HCT116 (cell line): ENCODE measurements around the gene RMI1. TPM values are rescaled to one million over a fixed set of nuclear protein-coding genes. Genes with fewer than 3 reads are reported as not detected.

Experiments
- ATAC-seq: fragments of 200-7000 bp; cut with Tn5 transposase; 2 replicates; pipeline ENCODE4 v1.9.1; 2020; ENCODE audit warnings: mild to moderate bottlenecking, moderate library complexity
- BruUV-seq: library from RNA; stranded (reverse); fragments of 400-500 nt; replicated peaks from 2 replicates; lab custom pipeline; 2021; lab: Mats Ljungman, UMichigan
- CTCF ChIA-PET: fragments of 300-600 bp; sonication (Branson Sonifier 250); formaldehyde crosslinking; loops from one replicate; lab custom pipeline; 2021; ENCODE audit warnings: antibody characterized with exemption; lab: Charles Lee
- POLR2A ChIA-PET: fragments of 300-600, 350-600 bp; sonication (Branson Sonifier 250); formaldehyde crosslinking; loops from one replicate; lab custom pipeline; 2021; ENCODE audit warnings: antibody characterized with exemption; lab: Charles Lee
- RAD21 ChIA-PET, 2 experiments: fragments of 300-600 bp; sonication (Branson Sonifier 250); formaldehyde crosslinking; loops; one replicate each; lab custom pipeline; 2023; ENCODE audit warnings: low total read pairs in 2 of 2; ENCODE audit not compliant: uncharacterized antibody in 2 of 2, unreplicated experiment in 2 of 2, low non-redundant PET in 1 of 2; lab: Charles Lee
- DNase-seq: peaks from one replicate; pipeline ENCODE4 v3.0.0-alpha.2; 2010; ENCODE audit warnings: low read depth, low spot score
- H2AFZ ChIP-seq: fragments of 200-600 bp; shearing (Covaris generic), sonication (generic); 2 replicates; pipeline ENCODE4 v1.6.1; 2017; ENCODE audit warnings: low read depth, mixed run types, mixed read lengths, antibody characterized with exemption, low read length; ENCODE audit not compliant: poor library complexity, severe bottlenecking
- H3K27ac ChIP-seq: 2 replicates; pipeline ENCODE4 v1.5.1; 2012; ENCODE audit warnings: low read depth, low read length
- H3K27me3 ChIP-seq: fragments of 200-600 bp; sonication (generic); 2 replicates; pipeline ENCODE4 v1.6.1; 2016; ENCODE audit warnings: mixed run types, low read length, mixed read lengths; ENCODE audit not compliant: insufficient read depth
- H3K36me3 ChIP-seq, 2 experiments: fragments of 200-500 bp in 1 of 2; fragments of 200-600 bp in 1 of 2; sonication (Bioruptor generic) in 1 of 2; sonication (generic) in 1 of 2; 2 replicates each; pipeline versions ENCODE4 v1.5.1 to v1.6.1; 2014 to 2016; ENCODE audit warnings: low read length in 2 of 2, inconsistent platforms in 1 of 2, mixed read lengths in 1 of 2, mixed run types in 1 of 2; ENCODE audit not compliant: insufficient read depth in 2 of 2, control insufficient read depth in 1 of 2
- H3K4me1 ChIP-seq, 2 experiments: fragments of 200-600 bp in 1 of 2; sonication (generic) in 1 of 2; 2 replicates each; pipeline versions ENCODE4 v1.5.1 to v1.6.1; 2012 to 2017; ENCODE audit warnings: low read length in 2 of 2, inconsistent platforms in 1 of 2, mild to moderate bottlenecking in 1 of 2, mixed read lengths in 1 of 2, mixed run types in 1 of 2, moderate library complexity in 1 of 2; ENCODE audit not compliant: insufficient read depth in 2 of 2, control insufficient read depth in 1 of 2
- H3K4me2 ChIP-seq: fragments of 200-600 bp; sonication (generic); 2 replicates; pipeline ENCODE4 v1.6.1; 2017; ENCODE audit warnings: mixed run types, low read length, mixed read lengths
- H3K4me3 ChIP-seq, 2 experiments: fragments of 200-600 bp in 1 of 2; sonication (generic) in 1 of 2; replicated peaks in 1 of 2; 2 replicates each; pipeline ENCODE4 v1.5.1; 2011 to 2016; ENCODE audit warnings: low read length in 2 of 2, control low read depth in 1 of 2, low read depth in 1 of 2, mild to moderate bottlenecking in 1 of 2, mixed read lengths in 1 of 2, mixed run types in 1 of 2
- H3K79me2 ChIP-seq: fragments of 200-600 bp; sonication (generic); 2 replicates; pipeline ENCODE4 v1.6.1; 2017; ENCODE audit warnings: mild to moderate bottlenecking, mixed run types, low read length, moderate library complexity, mixed read lengths; ENCODE audit not compliant: insufficient read depth
- H3K9ac ChIP-seq: fragments of 200-600 bp; sonication (generic); 2 replicates; pipeline ENCODE4 v1.6.1; 2016; ENCODE audit warnings: low read length, mixed read lengths
- H3K9me2 ChIP-seq: fragments of 200-600 bp; sonication (generic), shearing (Covaris generic); 2 replicates; pipeline ENCODE4 v1.6.1; 2017; ENCODE audit warnings: mixed run types, mild to moderate bottlenecking, moderate library complexity; ENCODE audit not compliant: insufficient read depth
- H3K9me3 ChIP-seq, 2 experiments: fragments of 200-500 bp in 1 of 2; fragments of 200-600 bp in 1 of 2; sonication (Bioruptor generic) in 1 of 2; sonication (generic) in 1 of 2; 2 replicates each; pipeline ENCODE4 v1.6.1; 2014 to 2017; ENCODE audit warnings: low read length in 2 of 2, mixed read lengths in 2 of 2, inconsistent platforms in 1 of 2, low read depth in 1 of 2, mild to moderate bottlenecking in 1 of 2, mixed run types in 1 of 2, moderate library complexity in 1 of 2; ENCODE audit not compliant: control insufficient read depth in 1 of 2, insufficient read depth in 1 of 2
- H4K20me1 ChIP-seq: fragments of 200-600 bp; sonication (generic), shearing (Covaris generic); 2 replicates; pipeline ENCODE4 v1.6.1; 2017; ENCODE audit warnings: mixed run types, mild to moderate bottlenecking, moderate library complexity; ENCODE audit not compliant: insufficient read depth
- CEBPB ChIP-seq: IDR thresholded peaks from 2 replicates; pipeline ENCODE4 v1.6.1; 2012; ENCODE audit warnings: low read depth
- EGR1 ChIP-seq: IDR thresholded peaks from 2 replicates; pipeline ENCODE4 v1.6.1; 2012; ENCODE audit warnings: low read depth
- ELF1 ChIP-seq: IDR thresholded peaks from 2 replicates; pipeline ENCODE4 v1.6.1; 2012; ENCODE audit warnings: low read depth, borderline replicate concordance
- EZH2phosphoT487 ChIP-seq: fragments of 200-600 bp; IDR thresholded peaks from 2 replicates; pipeline ENCODE4 v1.6.1; 2018; ENCODE audit warnings: antibody characterized with exemption, borderline replicate concordance
- FOSL1 ChIP-seq: IDR thresholded peaks from 2 replicates; pipeline ENCODE4 v1.6.1; 2012; ENCODE audit warnings: low read depth
- JUND ChIP-seq: IDR thresholded peaks from 2 replicates; pipeline ENCODE4 v1.6.1; 2012
- MAX ChIP-seq: IDR thresholded peaks from 2 replicates; pipeline ENCODE4 v1.6.1; 2012
- POLR2A ChIP-seq: IDR thresholded peaks from 2 replicates; pipeline ENCODE4 v1.7.0; 2011; ENCODE audit warnings: borderline replicate concordance; ENCODE audit not compliant: insufficient read depth, insufficient read length; ENCODE audit errors: extremely low read depth
- REST ChIP-seq: IDR thresholded peaks from 2 replicates; pipeline ENCODE4 v1.6.1; 2012; ENCODE audit warnings: low read depth
- YY1 ChIP-seq: IDR thresholded peaks from 2 replicates; pipeline ENCODE4 v1.6.1; 2011; ENCODE audit warnings: low read length, low read depth, moderate library complexity, mild to moderate bottlenecking; ENCODE audit not compliant: insufficient replicate concordance; ENCODE audit errors: extremely low read depth
- ZFX ChIP-seq: fragments of 450-650 bp; IDR thresholded peaks from 2 replicates; pipeline ENCODE4 v1.6.1; 2017
- ZNF274 ChIP-seq: fragments of 200-500 bp; sonication (Bioruptor generic); IDR thresholded peaks from 2 replicates; pipeline ENCODE4 v1.6.1; 2014; ENCODE audit warnings: mild to moderate bottlenecking, low read depth, low read length, inconsistent platforms
- intact Hi-C: fragments of 100-400 bp; cut with micrococcal nuclease; formaldehyde crosslinking; loops from 2 replicates; pipeline ENCODE4 v1.10.0; 2022
- total RNA-seq: library from RNA; stranded (reverse); gene quantifications from one replicate; pipeline ENCODE4 v1.2.1, GENCODE V29; 2021; ENCODE audit not compliant: unreplicated experiment
- TF ChIP-seq, protein P1 (sequence below), 3 experiments: fragments of 200-600 bp in 1 of 3; sonication (generic) in 1 of 3; IDR thresholded peaks in 2 of 3; conservative IDR thresholded peaks in 1 of 3; 2 replicates each; pipeline ENCODE4 v1.5.1; 2012 to 2017; ENCODE audit warnings: low read depth in 2 of 3, low read length in 2 of 3, antibody characterized with exemption in 1 of 3, borderline replicate concordance in 1 of 3, control low read depth in 1 of 3, mild to moderate bottlenecking in 1 of 3, mixed read lengths in 1 of 3, mixed run types in 1 of 3, moderate library complexity in 1 of 3; ENCODE audit not compliant: insufficient read depth in 1 of 3

RMI1 gene
- total RNA-seq, 1 experiment from 2014 or later, result 26.8 TPM

DNA sequence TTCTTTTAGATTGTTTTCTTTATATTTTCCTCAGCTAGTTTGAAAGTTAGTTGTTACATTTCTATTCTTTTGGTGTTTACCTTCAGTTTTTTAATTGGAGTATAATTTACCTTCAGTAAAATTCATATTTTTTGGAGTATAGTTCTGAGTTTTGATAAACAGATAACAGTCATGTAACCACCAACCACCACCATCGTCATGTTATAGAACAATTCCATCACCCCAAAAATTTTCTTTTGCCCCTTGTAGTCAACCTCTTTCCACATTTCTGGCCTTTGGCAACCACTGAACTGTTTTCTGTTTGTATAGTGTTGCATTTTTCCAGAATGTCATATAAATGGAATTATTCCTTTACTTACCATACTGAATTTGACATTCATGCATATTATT lies 6.8 kb downstream of the RMI1 start:
- POLR2A ChIA-PET, result no interaction called here

More for the DNA sequence above, 6.8 kb downstream of the RMI1 start:
- Histone ChIP-seq H3K36me3 (0 out of 4 replicates have a peak, but pooled peaks cover 0 to 8% of the 10 kb centered on the region in 2 experiments), H3K27me3 (no peaks in the 10 kb centered on the region), H3K79me2 (peaks cover 84% of the 10 kb centered on the region), H2AFZ (no peak overlapping the region), H3K9me2 (no peaks in the 10 kb centered on the region), H3K9ac (peak overlapping the region; percentile 46; the same call in 1 of the 2 replicates)
- no TSS peak for BruUV-seq
- intact Hi-C loops, result no loop called here
- RAD21 ChIA-PET, result interaction anchor here in 1 of 2 experiments (0.7 kb wide), 1 partner anchor 267 kb away, joined by 6 read pairs; no protein-coding TSS in a partner anchor
- CTCF ChIA-PET, result interaction anchor here (0.9 kb wide), 1 partner anchor 273 kb away, joined by 4 read pairs; no protein-coding TSS in a partner anchor
- no peak for TF ChIP-seq EZH2phosphoT487
- TF ChIP-seq FOSL1, result no peak
- TF ChIP-seq ELF1, result no peak
- TF ChIP-seq MAX, result no peak
- TF ChIP-seq ZNF274, result no peak
- TF ChIP-seq, protein P1, sequence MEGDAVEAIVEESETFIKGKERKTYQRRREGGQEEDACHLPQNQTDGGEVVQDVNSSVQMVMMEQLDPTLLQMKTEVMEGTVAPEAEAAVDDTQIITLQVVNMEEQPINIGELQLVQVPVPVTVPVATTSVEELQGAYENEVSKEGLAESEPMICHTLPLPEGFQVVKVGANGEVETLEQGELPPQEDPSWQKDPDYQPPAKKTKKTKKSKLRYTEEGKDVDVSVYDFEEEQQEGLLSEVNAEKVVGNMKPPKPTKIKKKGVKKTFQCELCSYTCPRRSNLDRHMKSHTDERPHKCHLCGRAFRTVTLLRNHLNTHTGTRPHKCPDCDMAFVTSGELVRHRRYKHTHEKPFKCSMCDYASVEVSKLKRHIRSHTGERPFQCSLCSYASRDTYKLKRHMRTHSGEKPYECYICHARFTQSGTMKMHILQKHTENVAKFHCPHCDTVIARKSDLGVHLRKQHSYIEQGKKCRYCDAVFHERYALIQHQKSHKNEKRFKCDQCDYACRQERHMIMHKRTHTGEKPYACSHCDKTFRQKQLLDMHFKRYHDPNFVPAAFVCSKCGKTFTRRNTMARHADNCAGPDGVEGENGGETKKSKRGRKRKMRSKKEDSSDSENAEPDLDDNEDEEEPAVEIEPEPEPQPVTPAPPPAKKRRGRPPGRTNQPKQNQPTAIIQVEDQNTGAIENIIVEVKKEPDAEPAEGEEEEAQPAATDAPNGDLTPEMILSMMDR (IDR thresholded peaks at IDR 0.05 in 2 of 3, conservative IDR thresholded peaks at IDR 0.05 in 1 of 3; ENCODE audit: borderline replicate concordance in 1 of 3, insufficient read depth in 1 of 3, low read depth in 2 of 3, low read length in 2 of 3), result no peak
- TF ChIP-seq POLR2A, result no peak
- no peak for TF ChIP-seq YY1
- TF ChIP-seq JUND, result no peak
- no peak for TF ChIP-seq EGR1
- TF ChIP-seq REST, result no peak
- no peak for TF ChIP-seq CEBPB
- TF ChIP-seq ZFX, result no peak
- TF ChIP-seq, all 23 proteins: peak for 0
- DNase-seq (no peak), ATAC-seq (no peak)
- peak overlapping the region in 1 of 2 experiments; percentile 37; a peak in 1 of 4 replicates for H3K4me3 ChIP-seq
- peak overlapping the region; percentile 65 for H3K4me2 ChIP-seq
- peaks cover 24 to 43% of the 10 kb centered on the region in 2 experiments for H3K4me1 ChIP-seq
- H4K20me1 ChIP-seq, result no peaks in the 10 kb centered on the region
- peak overlapping the region; percentile 46; the same call in 1 of the 2 replicates for H3K27ac ChIP-seq
- no peaks in the 10 kb centered on the region for H3K9me3 ChIP-seq
